ENCODE measurements around the gene ARID1A.

DNA sequence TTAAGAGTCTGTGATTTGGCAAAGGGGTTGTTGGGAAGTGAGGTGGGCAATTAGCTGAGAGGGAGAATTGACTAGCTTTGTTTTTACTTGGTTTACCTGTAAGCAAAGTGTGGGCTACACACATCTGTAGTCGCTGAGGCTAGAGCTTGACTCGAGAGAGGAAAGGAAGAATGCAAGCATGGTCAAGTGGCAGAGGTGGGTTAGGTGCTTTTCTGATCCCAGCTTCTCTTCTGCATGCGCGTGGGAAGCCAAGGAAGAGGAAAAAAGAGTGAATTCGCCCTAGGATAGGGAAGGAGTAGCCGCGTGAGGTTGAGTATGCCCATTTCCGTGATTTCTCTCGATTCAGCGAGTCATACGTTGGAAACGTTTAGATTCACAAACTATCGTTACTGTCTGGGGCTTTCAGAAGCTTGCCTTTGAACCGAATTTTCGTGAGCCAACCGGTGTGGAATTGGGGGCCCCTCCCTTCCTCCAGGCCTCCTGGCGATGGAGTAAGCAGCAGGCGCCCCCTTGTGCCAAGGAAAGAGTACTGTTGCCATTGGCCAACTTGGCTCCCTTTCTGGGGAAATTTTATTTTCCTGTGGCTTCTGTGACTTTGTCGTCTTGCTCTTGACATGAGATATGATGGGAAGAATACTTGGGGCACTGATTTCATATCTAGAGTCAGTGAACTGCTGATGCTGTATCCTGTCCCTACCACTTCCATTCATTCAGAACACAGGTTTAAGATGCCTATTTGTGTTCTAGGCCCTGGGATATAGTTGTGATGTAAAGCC is 93.2 kb downstream of the ARID1A start:
- TF ChIP-seq, protein P1, sequence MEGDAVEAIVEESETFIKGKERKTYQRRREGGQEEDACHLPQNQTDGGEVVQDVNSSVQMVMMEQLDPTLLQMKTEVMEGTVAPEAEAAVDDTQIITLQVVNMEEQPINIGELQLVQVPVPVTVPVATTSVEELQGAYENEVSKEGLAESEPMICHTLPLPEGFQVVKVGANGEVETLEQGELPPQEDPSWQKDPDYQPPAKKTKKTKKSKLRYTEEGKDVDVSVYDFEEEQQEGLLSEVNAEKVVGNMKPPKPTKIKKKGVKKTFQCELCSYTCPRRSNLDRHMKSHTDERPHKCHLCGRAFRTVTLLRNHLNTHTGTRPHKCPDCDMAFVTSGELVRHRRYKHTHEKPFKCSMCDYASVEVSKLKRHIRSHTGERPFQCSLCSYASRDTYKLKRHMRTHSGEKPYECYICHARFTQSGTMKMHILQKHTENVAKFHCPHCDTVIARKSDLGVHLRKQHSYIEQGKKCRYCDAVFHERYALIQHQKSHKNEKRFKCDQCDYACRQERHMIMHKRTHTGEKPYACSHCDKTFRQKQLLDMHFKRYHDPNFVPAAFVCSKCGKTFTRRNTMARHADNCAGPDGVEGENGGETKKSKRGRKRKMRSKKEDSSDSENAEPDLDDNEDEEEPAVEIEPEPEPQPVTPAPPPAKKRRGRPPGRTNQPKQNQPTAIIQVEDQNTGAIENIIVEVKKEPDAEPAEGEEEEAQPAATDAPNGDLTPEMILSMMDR (conservative IDR thresholded peaks at IDR 0.05; ENCODE audit: low read depth in 2 of 2): peak; percentile 90 to 97
- no peak for TF ChIP-seq POLR2AphosphoS5 (IDR thresholded peaks at IDR 0.05; ENCODE audit: low read depth)
- TF ChIP-seq EZH2phosphoT487 (IDR thresholded peaks at IDR 0.05; ENCODE audit: unreplicated experiment): no peak
- no peak for TF ChIP-seq EZH2 (IDR thresholded peaks at IDR 0.05; ENCODE audit: low read depth, unreplicated experiment)
- no peak for TF ChIP-seq ZNF331 (CRISPR knock-in tag; IDR thresholded peaks at IDR 0.05; ENCODE audit: low read depth)
- TF ChIP-seq, protein P2, sequence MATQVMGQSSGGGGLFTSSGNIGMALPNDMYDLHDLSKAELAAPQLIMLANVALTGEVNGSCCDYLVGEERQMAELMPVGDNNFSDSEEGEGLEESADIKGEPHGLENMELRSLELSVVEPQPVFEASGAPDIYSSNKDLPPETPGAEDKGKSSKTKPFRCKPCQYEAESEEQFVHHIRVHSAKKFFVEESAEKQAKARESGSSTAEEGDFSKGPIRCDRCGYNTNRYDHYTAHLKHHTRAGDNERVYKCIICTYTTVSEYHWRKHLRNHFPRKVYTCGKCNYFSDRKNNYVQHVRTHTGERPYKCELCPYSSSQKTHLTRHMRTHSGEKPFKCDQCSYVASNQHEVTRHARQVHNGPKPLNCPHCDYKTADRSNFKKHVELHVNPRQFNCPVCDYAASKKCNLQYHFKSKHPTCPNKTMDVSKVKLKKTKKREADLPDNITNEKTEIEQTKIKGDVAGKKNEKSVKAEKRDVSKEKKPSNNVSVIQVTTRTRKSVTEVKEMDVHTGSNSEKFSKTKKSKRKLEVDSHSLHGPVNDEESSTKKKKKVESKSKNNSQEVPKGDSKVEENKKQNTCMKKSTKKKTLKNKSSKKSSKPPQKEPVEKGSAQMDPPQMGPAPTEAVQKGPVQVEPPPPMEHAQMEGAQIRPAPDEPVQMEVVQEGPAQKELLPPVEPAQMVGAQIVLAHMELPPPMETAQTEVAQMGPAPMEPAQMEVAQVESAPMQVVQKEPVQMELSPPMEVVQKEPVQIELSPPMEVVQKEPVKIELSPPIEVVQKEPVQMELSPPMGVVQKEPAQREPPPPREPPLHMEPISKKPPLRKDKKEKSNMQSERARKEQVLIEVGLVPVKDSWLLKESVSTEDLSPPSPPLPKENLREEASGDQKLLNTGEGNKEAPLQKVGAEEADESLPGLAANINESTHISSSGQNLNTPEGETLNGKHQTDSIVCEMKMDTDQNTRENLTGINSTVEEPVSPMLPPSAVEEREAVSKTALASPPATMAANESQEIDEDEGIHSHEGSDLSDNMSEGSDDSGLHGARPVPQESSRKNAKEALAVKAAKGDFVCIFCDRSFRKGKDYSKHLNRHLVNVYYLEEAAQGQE (IDR thresholded peaks at IDR 0.05; ENCODE audit: unreplicated experiment): no peak
- TF ChIP-seq, protein P3, sequence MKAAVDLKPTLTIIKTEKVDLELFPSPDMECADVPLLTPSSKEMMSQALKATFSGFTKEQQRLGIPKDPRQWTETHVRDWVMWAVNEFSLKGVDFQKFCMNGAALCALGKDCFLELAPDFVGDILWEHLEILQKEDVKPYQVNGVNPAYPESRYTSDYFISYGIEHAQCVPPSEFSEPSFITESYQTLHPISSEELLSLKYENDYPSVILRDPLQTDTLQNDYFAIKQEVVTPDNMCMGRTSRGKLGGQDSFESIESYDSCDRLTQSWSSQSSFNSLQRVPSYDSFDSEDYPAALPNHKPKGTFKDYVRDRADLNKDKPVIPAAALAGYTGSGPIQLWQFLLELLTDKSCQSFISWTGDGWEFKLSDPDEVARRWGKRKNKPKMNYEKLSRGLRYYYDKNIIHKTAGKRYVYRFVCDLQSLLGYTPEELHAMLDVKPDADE (IDR thresholded peaks at IDR 0.05): no peak
- TF ChIP-seq CREB1 (CRISPR knock-in tag; IDR thresholded peaks at IDR 0.05; ENCODE audit: low read depth): no peak

Measured in GM23338 (cell line).